ENCODE data around the gene CLDN20.
A peak's percentile ranks its signal among the peaks of the same experiment; 100 is the strongest.

Gene CLDN20

DNA sequence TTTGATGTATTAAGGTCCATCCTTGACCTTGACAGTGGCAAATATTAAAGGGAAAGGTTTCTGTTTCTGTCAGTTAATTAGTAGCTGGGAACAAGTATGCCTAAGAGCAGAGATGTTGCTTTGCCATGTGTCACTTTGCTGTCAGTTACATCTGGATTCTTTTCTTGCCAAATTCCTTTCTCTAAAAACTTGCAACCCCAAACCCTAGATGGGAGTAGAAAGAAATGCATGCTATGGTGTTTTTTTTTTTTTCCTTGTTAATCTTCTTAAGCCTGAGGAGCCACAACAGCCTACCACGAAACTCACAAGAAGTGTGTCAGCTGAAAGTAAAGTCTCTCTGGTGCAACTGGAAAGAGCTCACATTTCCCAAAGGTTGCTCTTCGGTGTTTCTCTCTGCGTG lies 18.0 kb upstream of the CLDN20 start:
- no peak for DNase-seq (ENCODE audit: low spot score)

DNA sequence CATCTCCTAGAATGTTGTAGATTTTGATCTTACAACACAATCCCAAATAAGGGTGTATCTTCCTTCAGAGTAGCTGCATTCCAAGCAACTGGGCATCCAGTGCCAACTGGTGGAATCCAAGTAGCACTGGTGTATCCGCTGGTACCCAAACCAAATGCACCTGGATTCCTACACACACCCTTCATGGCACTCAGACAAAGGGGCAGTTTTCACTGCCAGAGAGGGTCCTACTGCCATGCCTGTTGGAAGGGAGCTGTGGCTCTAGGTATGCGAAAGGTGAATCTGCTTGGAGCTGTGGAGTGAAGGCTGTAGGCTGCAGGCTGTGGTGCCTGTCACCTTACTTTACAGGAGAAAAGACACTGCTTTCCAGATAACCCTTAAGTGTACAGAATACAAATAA lies 17.0 kb upstream of the CLDN20 start:
- DNase-seq (ENCODE audit: low spot score), result no peak

DNA sequence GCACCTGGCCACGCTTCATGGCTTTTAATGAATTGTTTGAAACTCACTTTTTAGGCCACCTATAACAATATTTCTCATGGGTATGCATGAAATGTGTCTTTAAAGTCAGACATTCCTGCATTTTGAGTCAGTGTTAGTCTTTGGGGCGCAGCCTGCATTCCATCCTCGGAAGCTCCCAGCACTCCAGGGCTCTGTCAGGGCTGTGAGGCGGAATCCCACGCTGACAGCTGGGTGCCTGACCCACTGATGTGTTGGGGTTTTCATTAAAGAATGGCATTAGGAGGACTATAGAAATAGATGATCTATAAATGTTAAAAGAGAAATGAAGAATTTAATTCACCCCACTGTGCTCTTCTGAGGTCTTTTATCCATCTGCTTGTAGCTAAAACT lies 16.2 kb upstream of the CLDN20 start:
- no peak for DNase-seq (ENCODE audit: low spot score)

DNA sequence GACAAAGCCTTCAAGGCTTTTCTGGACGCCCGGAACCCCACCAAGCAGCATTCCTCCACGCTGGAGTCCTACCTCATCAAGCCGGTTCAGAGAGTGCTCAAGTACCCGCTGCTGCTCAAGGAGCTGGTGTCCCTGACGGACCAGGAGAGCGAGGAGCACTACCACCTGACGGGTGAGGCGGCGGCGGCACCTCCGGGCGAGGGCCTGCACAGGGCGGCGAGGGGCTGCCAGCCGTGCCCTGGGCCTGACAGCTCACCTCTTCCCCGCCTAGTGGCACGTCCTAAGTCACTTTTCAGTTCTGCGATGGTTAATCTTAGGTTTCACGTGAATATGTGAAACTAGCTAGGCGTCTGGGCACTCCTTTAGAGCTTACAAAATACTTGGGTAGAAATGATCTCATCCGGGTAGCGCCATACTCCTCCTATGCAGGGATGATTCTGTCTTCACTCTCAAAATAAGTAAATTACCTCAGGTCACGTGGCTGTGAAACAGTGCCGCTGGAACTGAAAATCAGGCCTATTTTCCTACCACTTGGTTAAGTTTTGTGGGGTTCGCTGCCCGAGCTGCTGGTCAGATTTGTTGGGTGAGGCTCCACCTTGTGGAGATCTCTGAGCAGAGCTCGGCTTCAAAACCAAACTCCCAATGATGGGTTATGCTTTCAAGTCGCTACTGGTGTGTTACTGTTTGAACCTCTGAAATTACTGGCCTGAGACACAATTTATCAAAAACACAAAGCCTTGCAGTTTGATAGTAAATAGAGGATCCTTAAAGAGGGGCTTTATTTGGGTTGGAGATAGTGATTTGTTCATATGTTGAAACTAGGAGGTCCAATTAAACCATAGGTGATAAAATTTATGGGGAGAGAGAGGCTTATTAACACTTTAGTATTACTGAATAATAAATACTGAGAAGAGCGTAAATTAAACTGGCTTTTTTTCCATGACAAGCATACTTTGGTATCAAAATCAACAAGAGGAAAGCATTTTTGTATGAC lies 15.5 kb upstream of the CLDN20 start:
- DNase-seq (ENCODE audit: low spot score), result peak; percentile 72

DNA sequence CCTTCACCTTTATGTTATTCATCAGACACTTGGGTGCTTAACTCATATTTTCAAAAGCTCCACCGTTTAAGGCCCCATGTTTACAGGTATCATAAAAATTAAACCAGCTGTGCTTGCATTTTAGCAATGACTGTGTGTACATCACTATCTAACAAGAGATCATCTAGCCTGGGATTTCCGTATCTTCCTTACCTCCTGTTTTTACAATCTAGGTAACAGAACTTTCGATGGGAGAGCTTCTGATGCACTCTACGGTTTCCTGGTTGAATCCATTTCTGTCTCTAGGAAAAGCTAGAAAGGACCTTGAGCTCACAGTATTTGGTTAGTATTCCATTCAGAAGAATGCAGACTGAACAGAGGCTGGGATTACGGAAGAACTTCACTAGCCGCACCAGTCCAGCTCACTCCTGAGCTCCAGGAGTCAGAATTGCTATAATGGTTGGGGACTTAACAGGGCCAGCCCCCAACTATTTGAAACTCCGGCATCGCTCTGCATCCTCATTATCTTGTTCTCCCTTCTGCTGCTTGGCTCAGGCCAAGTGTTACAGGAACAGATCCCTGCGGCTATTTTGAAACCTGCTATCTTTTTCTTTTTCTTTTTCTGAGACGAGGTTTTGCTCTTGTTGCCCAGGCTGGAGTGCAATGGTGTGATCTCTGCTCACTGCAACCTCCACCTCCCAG lies 13.0 kb upstream of the CLDN20 start:
- DNase-seq (ENCODE audit: low spot score), result no peak

DNA sequence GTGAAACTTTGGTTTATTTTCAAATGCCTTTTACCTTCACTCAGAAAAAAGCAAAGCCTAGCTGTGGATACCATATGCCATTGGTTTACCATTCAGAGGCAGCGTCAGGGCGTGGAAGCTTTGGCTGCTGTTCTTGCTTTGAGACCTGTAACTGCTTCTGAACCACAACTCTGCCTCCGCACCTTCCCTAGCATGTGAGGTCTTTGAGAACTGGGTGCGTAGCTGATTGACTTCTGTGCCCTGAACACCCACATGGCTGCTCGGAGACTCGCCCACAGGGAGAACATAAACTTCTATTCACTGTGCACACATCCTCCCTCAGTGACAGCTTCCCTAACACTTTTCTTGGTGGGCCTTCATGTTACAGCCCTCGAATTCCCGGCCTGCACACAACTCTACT lies 11.2 kb upstream of the CLDN20 start:
- DNase-seq (ENCODE audit: low spot score), result no peak

DNA sequence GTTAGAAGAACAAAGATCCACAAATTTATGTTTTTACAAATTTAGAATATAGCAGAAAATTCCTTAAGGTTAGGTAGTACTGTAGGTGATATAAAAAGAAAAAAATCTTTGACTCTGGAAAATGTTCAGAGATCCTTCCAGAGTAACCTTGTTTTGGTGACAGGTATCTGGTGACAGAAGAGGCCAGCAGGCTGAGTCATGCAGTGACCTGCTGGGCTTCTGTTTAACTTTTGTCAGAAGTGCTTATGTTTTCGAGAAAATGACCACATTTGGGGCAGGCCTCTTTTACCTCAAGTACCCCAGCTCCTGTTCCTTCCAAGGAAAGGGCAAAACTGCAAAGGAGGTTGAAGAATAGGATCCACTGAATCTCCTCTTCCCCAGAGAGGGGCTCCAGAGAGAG lies 10.5 kb upstream of the CLDN20 start:
- DNase-seq (ENCODE audit: low spot score), result no peak

DNA sequence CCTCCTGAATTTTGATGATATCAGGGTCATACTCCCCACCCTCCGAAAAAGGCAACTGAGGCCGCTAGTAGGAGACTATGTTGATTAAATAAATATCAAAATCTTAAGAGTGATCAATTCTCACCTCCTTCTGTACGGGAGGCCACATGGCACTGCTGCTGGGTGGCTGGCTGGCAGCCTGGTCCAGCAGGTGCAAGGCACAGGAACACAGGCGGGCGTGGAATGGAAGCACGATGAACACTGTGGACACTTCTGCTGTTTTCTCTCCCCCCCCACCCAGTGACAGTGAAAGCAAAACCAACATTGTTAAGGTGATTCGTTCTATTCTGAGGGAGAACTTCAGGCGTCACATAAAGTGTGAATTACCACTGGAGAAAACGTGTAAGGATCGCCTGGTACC lies 9.7 kb upstream of the CLDN20 start:
- DNase-seq (ENCODE audit: low spot score), result no peak

DNA sequence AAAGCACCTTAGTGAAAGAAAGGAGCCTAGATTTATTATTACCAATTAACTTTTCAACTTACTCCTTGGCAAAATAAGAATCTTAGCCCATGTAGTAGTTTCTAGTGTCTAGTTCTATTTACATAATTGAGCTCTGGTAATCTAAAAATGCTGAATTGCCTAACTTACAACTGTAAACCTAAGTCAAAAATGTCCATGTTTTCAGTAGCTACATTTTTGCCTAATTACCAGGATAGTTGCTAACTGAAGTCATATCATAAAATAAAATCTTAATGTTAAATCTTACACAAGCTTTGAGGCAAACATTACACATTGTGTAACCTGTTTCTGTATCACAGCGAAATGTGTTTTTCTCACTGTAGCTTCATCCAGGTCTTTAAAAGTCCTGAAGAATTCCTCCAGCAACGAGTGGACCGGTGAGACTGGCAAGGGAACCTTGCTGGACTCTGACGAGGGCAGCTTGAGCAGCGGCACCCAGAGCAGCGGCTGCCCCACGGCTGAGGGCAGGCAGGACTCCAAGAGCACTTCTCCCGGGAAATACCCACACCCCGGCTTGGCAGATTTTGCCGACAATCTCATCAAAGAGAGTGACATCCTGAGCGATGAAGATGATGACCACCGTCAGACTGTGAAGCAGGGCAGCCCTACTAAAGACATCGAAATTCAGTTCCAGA lies 7.6 kb upstream of the CLDN20 start:
- DNase-seq (ENCODE audit: low spot score), result no peak

DNA sequence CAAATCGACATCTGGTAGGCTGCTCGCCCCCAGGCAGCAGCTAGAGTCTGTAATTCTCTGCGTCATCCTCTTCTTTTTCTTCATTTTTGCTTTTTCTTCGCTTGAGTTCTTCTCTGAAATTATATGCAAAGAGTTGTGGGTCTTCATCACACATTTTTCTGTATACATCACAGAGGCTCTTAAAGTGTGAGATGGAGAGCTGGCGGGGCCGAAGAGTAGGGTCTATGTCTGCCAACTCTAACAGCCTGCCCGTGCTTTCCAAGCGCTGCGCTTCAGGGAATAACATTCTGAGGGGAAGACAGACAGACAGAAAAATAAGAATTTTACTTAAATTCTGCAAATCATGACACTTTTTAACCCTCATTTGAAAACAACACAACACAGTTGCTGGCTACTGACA lies 6.0 kb upstream of the CLDN20 start:
- DNase-seq (ENCODE audit: low spot score), result no peak

DNA sequence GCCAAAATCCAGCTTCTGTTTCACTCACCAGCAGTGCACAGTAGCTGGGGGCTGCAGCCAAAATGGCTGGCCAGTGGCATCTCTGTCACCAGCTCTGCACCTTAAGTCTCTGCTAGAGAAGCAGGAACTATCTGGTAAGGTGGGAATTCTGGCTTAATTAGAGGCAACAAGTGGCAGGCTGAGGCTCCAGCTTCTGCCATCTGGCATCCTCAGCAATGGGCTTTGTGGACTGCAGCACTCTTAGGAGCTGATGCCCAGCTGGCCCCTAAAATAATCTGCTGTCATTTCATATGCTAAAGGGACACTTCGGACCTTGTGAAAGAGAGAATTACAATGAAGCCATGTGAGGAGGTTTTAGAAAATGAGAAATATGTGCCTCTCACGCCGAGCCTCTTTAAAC lies 4.6 kb upstream of the CLDN20 start:
- DNase-seq (ENCODE audit: low spot score), result no peak

DNA sequence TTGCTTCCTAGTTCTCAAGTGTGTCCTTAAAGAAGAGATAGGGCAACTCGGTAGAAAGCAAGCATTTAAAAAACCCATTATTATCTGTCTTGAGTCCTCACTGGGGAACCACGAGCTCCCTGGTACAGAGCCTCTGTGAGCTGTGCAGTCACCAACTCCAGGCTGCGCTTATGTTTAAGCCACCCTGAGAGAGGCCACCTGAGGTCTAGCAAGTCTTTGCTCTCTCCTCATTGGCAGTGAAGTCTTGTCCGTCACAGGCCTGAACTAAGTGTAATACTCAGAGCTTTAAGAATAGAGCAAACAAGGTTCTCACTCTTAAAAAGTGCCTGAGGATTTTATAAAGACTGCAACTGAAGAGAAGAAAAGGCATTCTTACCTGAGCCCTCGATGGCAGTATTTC lies 3.9 kb upstream of the CLDN20 start:
- DNase-seq (ENCODE audit: low spot score), result no peak

DNA sequence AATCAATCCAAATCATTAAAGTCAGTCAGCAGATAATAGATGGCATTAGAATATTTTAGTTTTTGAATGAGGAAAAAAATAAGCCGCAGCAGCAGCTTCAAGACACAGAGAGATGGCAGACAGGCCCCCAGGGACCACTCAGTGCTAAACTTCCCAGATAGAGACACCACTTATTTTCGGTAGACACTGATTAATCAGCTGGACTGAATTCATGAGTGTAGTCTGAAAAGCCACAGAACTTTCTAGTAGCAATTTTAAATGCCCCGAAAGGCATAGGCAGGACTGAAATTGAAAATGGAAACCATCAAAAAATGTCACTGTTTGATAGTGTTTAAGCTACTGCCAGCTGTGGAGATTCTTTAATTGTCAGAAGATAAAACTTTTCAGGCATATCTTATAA lies 3.1 kb upstream of the CLDN20 start:
- no peak for DNase-seq (ENCODE audit: low spot score)

DNA sequence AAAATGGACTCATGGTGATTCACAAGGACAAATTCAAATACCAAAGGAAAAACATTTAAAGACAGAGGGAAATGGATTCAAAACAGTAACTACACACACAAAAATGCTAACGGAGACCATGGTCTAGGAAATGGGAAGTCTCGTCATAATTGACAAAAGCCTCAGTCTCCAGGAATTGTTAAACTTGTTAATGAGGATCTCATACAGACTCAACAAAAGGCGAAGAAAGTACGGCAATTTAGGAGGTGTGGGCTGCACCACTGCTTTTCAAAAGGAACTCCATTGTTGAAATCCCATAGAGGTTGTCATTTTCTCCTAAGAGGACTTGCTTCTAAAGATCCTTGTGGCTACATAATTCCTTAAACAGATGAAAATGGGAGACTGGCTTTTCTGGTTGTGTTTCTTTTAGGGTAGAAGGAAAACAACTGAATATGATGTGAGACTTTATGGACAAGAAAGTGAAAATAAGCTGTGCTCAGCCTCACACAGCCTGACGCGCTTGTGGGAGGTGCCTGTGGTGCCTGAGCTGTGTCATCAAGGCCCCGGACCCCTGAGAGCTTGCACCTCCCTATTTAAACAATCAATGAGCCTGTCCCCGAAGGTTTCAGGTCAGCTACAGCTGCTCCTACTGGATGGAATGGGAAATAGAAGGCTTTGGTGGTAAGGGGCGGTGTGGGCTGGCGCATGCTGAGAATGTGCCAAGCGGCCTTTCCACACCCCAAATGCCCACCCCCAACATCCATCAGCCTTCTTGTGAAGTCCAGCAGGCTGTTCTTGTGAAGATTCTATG lies 2.5 kb upstream of the CLDN20 start:
- no peak for DNase-seq (ENCODE audit: low spot score)

DNA sequence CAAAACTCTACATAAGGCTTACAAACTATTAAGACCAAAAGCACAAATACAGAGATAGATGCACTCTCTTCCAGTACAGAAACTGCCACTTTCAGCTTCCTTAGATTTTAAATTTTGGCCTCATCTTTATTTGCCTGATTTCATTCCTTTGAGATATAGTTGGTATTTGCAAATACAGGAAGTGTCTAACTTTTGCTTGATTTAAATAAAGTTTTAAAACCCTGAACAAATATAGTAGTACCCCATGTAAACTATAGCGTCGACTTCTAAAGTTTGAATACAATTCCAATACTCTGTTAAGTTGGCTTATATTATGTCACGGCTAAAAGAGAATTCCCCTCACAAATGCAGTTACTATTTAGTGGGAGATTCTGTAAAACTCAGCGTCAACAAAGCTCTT lies 1.2 kb upstream of the CLDN20 start:
- DNase-seq (ENCODE audit: low spot score), result no peak

DNA sequence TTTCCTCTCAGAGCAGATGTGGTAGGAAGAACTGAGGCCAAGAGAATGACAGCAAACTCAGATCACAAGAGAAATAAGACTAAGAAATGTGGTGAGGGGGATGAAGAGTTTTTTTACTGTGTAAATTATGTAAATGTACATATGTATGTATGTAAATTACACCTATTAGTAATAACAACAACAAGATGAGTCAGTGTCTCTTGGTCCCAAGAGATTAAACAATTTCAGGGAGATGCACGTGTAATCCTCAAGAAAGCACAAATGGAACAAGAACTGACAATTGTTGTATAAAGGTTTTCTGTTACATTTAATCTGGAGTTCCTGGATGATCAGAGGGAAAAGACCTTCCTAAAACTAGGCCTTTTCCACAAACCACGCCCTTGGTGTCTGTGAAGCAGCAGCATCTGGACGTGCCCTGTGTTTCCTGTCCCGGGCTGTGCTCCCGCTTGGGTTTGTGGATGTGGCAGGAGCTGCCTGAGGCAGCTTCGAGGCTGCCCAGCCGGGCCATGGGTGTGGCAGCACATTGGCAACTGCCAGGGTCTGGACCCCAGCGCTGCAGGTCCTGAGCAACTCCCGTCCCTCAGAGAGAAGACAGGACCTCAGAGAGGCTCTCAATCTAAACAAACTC lies 994 bp downstream of the CLDN20 start:
- no peak for DNase-seq (ENCODE audit: low spot score)

DNA sequence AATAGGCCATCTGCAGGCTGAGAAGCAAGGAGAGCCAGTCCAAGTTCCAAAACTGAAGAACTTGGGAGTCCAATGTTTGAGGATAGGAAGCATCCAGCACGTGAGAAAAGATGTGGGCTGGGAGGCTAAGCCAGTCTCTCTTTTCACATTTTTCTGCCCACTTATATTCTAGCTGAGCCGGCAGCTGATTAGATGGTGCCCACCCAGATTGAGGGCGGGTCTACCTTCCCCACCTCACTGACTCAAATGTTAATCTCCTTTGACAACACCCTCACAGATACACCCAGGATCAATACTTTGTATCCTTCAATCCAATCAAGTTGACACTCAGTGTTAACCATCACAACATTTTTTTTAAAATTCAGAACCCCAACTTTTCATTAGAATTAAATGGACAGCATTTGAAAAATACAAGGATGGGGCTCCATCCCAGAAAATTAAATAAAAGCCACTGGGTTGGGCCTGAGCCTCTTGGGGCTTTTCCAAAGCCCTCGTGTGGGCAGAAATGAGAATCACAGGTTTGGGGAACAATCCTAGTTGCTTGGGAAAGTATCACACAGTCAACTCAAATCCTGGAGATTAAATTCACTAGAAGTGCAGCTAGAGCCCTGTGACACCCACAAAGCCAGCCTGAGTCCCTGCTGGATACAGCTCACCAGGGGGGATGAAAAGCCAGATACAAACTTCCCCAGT lies 2.2 kb downstream of the CLDN20 start:
- DNase-seq (ENCODE audit: low spot score), result no peak

DNA sequence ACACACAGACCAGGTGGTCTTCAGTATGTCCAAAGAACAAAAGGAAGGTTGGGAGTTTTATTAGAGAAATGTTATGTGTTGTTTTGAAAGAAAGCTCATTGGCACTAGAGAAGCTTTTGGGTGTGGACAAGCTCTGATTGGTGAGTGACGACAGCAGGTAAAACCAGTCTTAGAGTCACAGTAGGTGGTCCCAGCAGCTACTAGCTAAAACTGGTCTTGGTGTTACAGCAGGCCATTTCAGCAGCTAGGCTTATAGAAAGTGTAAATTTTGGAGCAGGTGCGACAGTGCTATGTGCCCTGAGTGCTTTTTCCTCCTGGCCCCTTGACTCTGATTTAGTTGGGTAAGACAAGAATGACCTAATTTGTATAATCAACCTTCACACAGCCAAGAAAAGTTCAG lies 3.6 kb downstream of the CLDN20 start:
- DNase-seq (ENCODE audit: low spot score), result no peak

DNA sequence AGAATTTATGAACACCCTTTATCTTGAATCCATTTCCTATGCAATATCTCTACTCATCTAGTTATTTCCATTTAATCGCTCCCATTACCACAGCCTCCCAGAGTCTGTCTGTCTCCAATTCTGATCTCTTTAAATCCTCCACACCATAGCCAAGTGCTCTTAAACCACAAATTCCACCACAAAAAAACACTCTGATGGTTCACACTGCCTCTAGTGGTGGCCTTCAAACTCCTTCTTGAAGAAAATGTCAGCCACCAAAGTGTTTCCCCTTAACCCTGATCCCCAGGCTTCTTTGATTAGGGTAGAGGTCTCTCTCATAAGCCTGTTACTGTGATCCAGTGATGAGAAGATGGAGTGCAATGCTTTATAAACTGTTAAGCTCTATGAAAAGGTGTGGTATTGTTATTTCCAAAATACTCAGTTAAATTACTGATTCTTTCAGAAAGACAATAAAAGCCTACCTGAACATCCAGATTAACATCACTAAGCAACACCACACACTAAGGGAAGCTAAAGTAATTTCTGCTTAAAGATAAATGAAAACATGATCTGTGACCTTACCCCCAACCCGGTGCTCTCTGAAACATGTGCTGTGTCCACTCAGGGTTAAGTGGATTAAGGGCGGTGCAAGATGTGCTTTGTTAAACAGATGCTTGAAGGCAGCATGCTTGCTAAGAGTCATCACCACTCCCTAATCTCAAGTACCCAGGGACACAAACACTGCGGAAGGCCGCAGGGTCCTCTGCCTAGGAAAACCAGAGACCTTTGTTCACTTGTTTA lies 4.5 kb downstream of the CLDN20 start:
- peak; percentile 55 for DNase-seq (ENCODE audit: low spot score)

DNA sequence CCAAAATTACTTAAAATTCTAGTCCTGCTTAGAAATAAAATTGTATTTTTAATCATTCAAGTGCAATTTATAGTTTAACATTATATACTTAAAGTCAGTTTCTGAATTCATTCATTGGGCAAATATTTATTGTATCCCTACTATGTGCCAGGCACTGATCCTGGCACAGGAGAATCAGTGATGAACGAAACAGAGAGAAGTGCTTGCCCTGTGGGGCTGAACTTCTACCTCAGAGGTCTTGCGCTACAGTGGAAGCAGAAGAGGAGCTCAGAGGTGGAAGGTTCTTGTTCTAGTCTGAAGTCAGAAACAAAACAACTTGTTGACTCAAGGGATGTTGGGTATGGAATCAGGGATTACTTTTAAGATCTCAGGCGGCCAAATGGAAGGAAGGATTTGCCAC lies 6.0 kb downstream of the CLDN20 start:
- DNase-seq (ENCODE audit: low spot score), result no peak
